Measurements from ENCODE around the gene MTR.

Gene MTR

GRCh38 chr1:236913371-236914037 lies 118.4 kb downstream of the MTR start:
- no peaks in the 10 kb centered on the region for H3K79me2 ChIP-seq (ENCODE audit: low read length)
- no peak overlapping the region for H3K9ac ChIP-seq (ENCODE audit: low read length)
- H3K27ac ChIP-seq (ENCODE audit: low read length): no peak overlapping the region
- H3K4me2 ChIP-seq (ENCODE audit: low read depth, low read length): no peak overlapping the region
- H2AFZ ChIP-seq (ENCODE audit: low read length): no peak overlapping the region
- no peaks in the 10 kb centered on the region for H3K9me2 ChIP-seq (replicated peaks; ENCODE audit: insufficient read depth, low read length)
- no peaks in the 10 kb centered on the region for H3K9me3 ChIP-seq (replicated peaks; ENCODE audit: insufficient read depth, low read length)
- H3F3A ChIP-seq (ENCODE audit: insufficient read depth, low read length): no peaks in the 10 kb centered on the region
- H3K36me3 ChIP-seq (replicated peaks; ENCODE audit: insufficient read depth, low read length): no peaks in the 10 kb centered on the region
- TF ChIP-seq, protein P1, sequence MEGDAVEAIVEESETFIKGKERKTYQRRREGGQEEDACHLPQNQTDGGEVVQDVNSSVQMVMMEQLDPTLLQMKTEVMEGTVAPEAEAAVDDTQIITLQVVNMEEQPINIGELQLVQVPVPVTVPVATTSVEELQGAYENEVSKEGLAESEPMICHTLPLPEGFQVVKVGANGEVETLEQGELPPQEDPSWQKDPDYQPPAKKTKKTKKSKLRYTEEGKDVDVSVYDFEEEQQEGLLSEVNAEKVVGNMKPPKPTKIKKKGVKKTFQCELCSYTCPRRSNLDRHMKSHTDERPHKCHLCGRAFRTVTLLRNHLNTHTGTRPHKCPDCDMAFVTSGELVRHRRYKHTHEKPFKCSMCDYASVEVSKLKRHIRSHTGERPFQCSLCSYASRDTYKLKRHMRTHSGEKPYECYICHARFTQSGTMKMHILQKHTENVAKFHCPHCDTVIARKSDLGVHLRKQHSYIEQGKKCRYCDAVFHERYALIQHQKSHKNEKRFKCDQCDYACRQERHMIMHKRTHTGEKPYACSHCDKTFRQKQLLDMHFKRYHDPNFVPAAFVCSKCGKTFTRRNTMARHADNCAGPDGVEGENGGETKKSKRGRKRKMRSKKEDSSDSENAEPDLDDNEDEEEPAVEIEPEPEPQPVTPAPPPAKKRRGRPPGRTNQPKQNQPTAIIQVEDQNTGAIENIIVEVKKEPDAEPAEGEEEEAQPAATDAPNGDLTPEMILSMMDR (IDR thresholded peaks at IDR 0.05; ENCODE audit: low read length): no peak
- TF ChIP-seq EZH2 (optimal IDR thresholded peaks at IDR 0.05; ENCODE audit: low read depth, low read length) (no peak), EZH2phosphoT487 (IDR thresholded peaks at IDR 0.05; ENCODE audit: low read length) (no peak)
- H4K20me1 ChIP-seq (ENCODE audit: insufficient read depth, low read length): no peaks in the 10 kb centered on the region
- no peaks in the 10 kb centered on the region for H3K4me1 ChIP-seq (ENCODE audit: low read length)
- no peaks in the 10 kb centered on the region for H3K27me3 ChIP-seq (replicated peaks; ENCODE audit: insufficient read depth, low read length)
- no peak overlapping the region for H3K4me3 ChIP-seq (ENCODE audit: low read length)
- DNase-seq: no peak

DNA sequence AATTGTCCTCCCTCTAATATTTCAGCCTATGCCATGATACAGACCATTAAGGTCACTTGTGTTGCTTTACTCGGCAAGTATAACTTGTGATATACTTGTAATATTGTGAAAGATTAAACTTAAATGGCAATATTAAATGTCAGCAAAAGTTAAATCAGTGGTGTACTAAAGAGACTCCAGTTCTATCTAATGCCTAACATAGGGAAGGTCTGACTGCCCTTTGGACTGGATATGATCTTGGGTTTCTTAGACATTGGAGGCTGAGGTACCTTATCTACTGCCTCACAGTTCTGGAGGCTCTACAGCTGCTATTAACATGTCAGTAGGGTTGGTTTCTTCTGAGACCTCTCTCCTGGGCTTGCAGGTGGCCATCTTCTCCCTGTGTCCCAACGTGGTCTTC lies 119.3 kb downstream of the MTR start:
- H3K9me3 ChIP-seq (replicated peaks; ENCODE audit: insufficient read depth, low read length): no peaks in the 10 kb centered on the region
- H3K4me2 ChIP-seq (ENCODE audit: low read depth, low read length): no peak overlapping the region
- no peaks in the 10 kb centered on the region for H3K27me3 ChIP-seq (replicated peaks; ENCODE audit: insufficient read depth, low read length)
- no peak overlapping the region for H2AFZ ChIP-seq (ENCODE audit: low read length)
- no peaks in the 10 kb centered on the region for H3K36me3 ChIP-seq (replicated peaks; ENCODE audit: insufficient read depth, low read length)
- no peak for DNase-seq
- no peak overlapping the region for H3K9ac ChIP-seq (ENCODE audit: low read length)
- H3K79me2 ChIP-seq (ENCODE audit: low read length): no peaks in the 10 kb centered on the region
- H3K4me3 ChIP-seq (ENCODE audit: low read length): no peak overlapping the region
- no peaks in the 10 kb centered on the region for H4K20me1 ChIP-seq (ENCODE audit: insufficient read depth, low read length)
- H3K4me1 ChIP-seq (ENCODE audit: low read length): no peaks in the 10 kb centered on the region
- TF ChIP-seq EZH2 (optimal IDR thresholded peaks at IDR 0.05; ENCODE audit: low read depth, low read length): no peak
- no peak for TF ChIP-seq EZH2phosphoT487 (IDR thresholded peaks at IDR 0.05; ENCODE audit: low read length)
- TF ChIP-seq, protein P1 (IDR thresholded peaks at IDR 0.05; ENCODE audit: low read length): no peak
- H3K27ac ChIP-seq (ENCODE audit: low read length): no peak overlapping the region
- no peaks in the 10 kb centered on the region for H3F3A ChIP-seq (ENCODE audit: insufficient read depth, low read length)
- H3K9me2 ChIP-seq (replicated peaks; ENCODE audit: insufficient read depth, low read length): no peaks in the 10 kb centered on the region

GRCh38 chr1:236916131-236916800 lies 121.2 kb downstream of the MTR start:
- Histone ChIP-seq H3K36me3 (replicated peaks; ENCODE audit: insufficient read depth, low read length) (no peaks in the 10 kb centered on the region), H4K20me1 (ENCODE audit: insufficient read depth, low read length) (no peaks in the 10 kb centered on the region), H3K9me2 (replicated peaks; ENCODE audit: insufficient read depth, low read length) (no peaks in the 10 kb centered on the region), H3K4me2 (ENCODE audit: low read depth, low read length) (no peak overlapping the region), H3K9me3 (replicated peaks; ENCODE audit: insufficient read depth, low read length) (no peaks in the 10 kb centered on the region), H3K9ac (ENCODE audit: low read length) (no peak overlapping the region), H3K4me3 (ENCODE audit: low read length) (no peak overlapping the region), H3F3A (ENCODE audit: insufficient read depth, low read length) (no peaks in the 10 kb centered on the region), H3K79me2 (ENCODE audit: low read length) (no peaks in the 10 kb centered on the region), H3K4me1 (ENCODE audit: low read length) (no peaks in the 10 kb centered on the region), H3K27me3 (replicated peaks; ENCODE audit: insufficient read depth, low read length) (no peaks in the 10 kb centered on the region), H3K27ac (ENCODE audit: low read length) (no peak overlapping the region), H2AFZ (ENCODE audit: low read length) (no peak overlapping the region)
- TF ChIP-seq EZH2 (optimal IDR thresholded peaks at IDR 0.05; ENCODE audit: low read depth, low read length) (no peak), EZH2phosphoT487 (IDR thresholded peaks at IDR 0.05; ENCODE audit: low read length) (no peak)
- TF ChIP-seq, protein P1 (IDR thresholded peaks at IDR 0.05; ENCODE audit: low read length): no peak
- DNase-seq: no peak
